Measurements from ENCODE around the gene PLA2G4F.

The PLA2G4F gene

DNA sequence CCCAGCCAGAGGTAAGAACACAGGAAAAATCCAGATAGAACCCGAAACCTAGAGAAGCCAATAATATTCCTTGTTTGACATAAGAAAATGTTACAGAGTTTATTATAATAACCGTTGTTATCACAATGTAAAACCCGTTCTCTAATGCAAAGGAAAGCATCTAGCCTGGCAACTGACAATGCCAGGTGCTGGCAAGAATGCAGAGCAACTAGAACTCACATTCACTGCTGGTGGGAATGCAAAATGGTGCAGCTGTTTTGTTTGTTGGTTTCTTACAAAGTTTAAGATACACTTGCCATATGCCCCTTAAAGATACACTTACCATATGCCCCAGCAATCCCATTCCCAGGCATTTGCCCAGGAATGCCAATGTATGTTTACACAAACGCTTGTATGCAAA is 28.3 kb upstream of the PLA2G4F start:
- Histone ChIP-seq H3K4me1 (ENCODE audit: insufficient read depth, low read length) (no peaks in the 10 kb centered on the region), H3K9ac (ENCODE audit: low read depth, low read length) (no peak overlapping the region), H3K9me3 (ENCODE audit: insufficient read depth, low read depth, low read length) (no peaks in the 10 kb centered on the region), H3K27me3 (ENCODE audit: insufficient read depth, low read length) (no peaks in the 10 kb centered on the region), H3K36me3 (ENCODE audit: insufficient read depth, low read depth, low read length) (peaks cover 82% of the 10 kb centered on the region), H3K27ac (ENCODE audit: low read length) (no peak overlapping the region), H3K4me3 (ENCODE audit: low read length) (no peak overlapping the region)

DNA sequence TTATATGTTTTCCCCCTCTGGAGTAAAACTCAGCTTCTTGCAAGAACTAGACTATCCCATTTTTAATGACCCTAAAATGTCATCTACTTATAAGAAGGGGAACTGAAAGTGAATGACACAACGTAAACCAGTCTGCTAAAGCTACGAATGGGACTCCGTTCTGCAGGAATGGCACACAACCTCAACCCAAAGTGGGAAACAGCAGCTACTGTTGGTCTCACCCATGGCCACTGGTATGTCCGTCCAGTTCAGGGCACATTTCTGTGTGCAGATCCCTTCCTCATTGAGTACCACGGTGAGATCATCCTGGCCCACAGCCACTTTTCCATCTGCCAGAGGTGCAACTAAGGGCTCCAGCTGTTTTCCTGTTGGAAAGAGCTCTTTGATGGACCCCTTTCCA is 27.9 kb upstream of the PLA2G4F start:
- no peaks in the 10 kb centered on the region for H3K9me3 ChIP-seq (ENCODE audit: insufficient read depth, low read depth, low read length)
- no peak overlapping the region for H3K27ac ChIP-seq (ENCODE audit: low read length)
- H3K27me3 ChIP-seq (ENCODE audit: insufficient read depth, low read length) = no peaks in the 10 kb centered on the region
- H3K4me1 ChIP-seq (ENCODE audit: insufficient read depth, low read length) = no peaks in the 10 kb centered on the region
- H3K36me3 ChIP-seq (ENCODE audit: insufficient read depth, low read depth, low read length) = peaks cover 83% of the 10 kb centered on the region
- no peak overlapping the region for H3K4me3 ChIP-seq (ENCODE audit: low read length)
- H3K9ac ChIP-seq (ENCODE audit: low read depth, low read length) = no peak overlapping the region

DNA sequence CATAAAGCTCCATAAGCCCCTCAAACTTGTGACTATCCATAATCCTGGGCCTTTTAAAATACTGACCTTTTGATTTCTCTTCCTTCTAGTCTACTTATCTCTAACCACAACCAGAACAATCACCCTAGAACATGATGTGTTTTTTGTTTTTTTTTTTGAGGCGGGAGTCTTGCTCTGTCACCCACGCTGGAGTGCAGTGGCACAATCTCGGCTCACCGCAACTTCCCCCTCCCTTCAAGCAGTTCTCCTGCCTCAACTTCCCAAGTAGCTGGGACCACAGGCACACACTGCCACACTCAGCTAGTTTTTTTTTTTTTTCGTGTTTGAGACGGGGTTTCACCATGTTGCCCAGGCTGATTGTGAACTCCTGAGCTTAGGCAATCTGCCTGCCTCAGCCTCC is 26.5 kb upstream of the PLA2G4F start:
- no peak overlapping the region for H3K9ac ChIP-seq (ENCODE audit: low read depth, low read length)
- H3K9me3 ChIP-seq (ENCODE audit: insufficient read depth, low read depth, low read length) = no peaks in the 10 kb centered on the region
- H3K4me1 ChIP-seq (ENCODE audit: insufficient read depth, low read length) = no peaks in the 10 kb centered on the region
- H3K36me3 ChIP-seq (ENCODE audit: insufficient read depth, low read depth, low read length) = peaks cover 80% of the 10 kb centered on the region
- H3K27me3 ChIP-seq (ENCODE audit: insufficient read depth, low read length) = no peaks in the 10 kb centered on the region
- no peak overlapping the region for H3K27ac ChIP-seq (ENCODE audit: low read length)
- no peak overlapping the region for H3K4me3 ChIP-seq (ENCODE audit: low read length)

DNA sequence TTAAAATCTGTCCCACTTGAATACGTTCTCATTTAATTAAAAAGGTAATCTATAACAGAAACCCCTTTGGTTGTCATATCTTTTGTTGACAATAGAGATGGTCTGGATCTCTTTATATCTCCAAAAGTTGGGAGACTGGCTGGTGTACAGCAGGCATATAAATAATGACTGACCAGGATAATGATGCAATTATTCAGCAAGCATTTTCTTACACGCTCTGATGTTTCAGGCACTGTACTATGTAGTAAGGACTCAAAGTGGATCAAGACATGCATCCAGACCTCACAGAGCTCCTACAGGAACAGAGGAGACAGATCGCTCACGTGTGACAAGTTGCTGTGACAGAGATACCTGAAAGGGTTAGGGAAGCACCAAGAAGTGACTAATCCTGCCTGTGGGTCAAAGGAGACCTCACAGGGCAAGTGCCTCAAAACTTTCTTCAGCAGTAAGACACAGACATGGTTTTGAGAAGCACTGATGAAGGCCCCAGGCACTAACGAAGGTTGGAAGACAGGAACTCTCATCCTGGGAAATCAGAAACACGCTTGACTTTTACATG is 26.0 kb upstream of the PLA2G4F start:
- H3K4me3 ChIP-seq (ENCODE audit: low read length) = no peak overlapping the region
- no peaks in the 10 kb centered on the region for H3K4me1 ChIP-seq (ENCODE audit: insufficient read depth, low read length)
- H3K27me3 ChIP-seq (ENCODE audit: insufficient read depth, low read length) = no peaks in the 10 kb centered on the region
- peaks cover 77% of the 10 kb centered on the region for H3K36me3 ChIP-seq (ENCODE audit: insufficient read depth, low read depth, low read length)
- no peak overlapping the region for H3K9ac ChIP-seq (ENCODE audit: low read depth, low read length)
- no peak overlapping the region for H3K27ac ChIP-seq (ENCODE audit: low read length)
- no peaks in the 10 kb centered on the region for H3K9me3 ChIP-seq (ENCODE audit: insufficient read depth, low read depth, low read length)

DNA sequence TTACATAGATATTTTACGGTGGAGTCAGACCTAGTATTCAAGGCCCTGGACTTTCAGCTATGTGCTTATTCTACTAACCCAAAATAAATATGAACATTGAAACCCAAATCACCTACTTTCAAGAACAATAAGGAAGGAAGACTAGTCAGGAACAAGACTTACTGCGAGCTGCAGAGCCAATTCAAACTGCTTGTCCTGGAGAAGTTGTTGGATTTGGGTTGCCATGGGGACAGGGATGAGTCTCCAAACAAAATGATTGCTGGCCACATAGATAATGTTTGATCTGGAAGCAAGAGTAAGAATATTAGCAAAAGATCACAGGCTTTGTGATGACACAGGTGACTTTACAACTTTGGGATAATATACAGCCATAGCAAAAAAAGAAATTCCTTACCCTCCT is 21.6 kb upstream of the PLA2G4F start:
- Histone ChIP-seq H3K4me3 (ENCODE audit: low read length) (no peak overlapping the region), H3K9me3 (ENCODE audit: insufficient read depth, low read depth, low read length) (no peaks in the 10 kb centered on the region)

DNA sequence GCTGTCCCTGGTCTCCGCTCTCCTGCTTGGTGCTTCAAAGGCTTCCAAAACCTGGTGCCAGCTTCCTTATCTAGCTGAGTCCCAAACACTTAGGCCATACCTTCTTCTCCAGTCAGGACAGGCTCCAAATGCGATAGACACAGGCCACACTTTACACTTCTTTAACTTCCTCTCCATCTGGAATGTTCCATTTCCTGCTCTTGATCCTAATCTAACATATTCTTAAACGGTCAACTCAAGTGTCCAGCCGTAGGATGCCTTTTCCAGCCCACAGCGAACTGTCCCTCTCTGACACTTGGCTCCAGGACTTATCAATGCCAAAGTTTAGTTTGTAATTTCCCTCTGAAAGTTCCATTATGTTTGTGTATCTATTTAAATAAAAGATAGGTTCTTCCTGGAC is 19.2 kb upstream of the PLA2G4F start:
- Histone ChIP-seq H3K27ac (ENCODE audit: low read length) (no peak overlapping the region), H3K4me3 (ENCODE audit: low read length) (no peak overlapping the region), H3K9me3 (ENCODE audit: insufficient read depth, low read depth, low read length) (no peaks in the 10 kb centered on the region), H3K27me3 (ENCODE audit: insufficient read depth, low read length) (no peaks in the 10 kb centered on the region), H3K9ac (ENCODE audit: low read depth, low read length) (no peak overlapping the region), H3K36me3 (ENCODE audit: insufficient read depth, low read depth, low read length) (peaks cover 71% of the 10 kb centered on the region), H3K4me1 (ENCODE audit: insufficient read depth, low read length) (no peaks in the 10 kb centered on the region)

More for the DNA sequence above, 21.6 kb upstream of the PLA2G4F start:
- H3K4me1 ChIP-seq (ENCODE audit: insufficient read depth, low read length) = no peaks in the 10 kb centered on the region
- H3K27me3 ChIP-seq (ENCODE audit: insufficient read depth, low read length) = no peaks in the 10 kb centered on the region
- H3K27ac ChIP-seq (ENCODE audit: low read length) = no peak overlapping the region
- no peak overlapping the region for H3K9ac ChIP-seq (ENCODE audit: low read depth, low read length)
- H3K36me3 ChIP-seq (ENCODE audit: insufficient read depth, low read depth, low read length) = peaks cover 64% of the 10 kb centered on the region

DNA sequence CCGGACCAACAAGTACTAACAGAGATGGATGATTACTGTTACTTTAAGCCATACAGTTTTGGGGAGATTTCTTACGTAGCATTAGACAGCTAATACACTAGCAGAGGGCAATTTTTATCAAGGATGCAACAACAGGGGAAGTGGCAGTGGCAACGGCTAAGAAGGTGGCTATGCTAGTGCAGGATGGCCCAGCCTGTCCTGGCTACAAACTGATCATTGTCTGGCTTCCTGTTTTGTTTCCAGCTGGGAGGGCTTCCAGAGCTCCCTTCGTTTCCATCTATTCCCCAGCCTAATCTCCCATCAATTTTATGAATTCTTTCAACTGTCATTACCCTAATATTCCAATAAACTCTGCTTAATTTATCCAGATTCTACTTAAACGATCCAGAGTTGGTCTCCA is 16.0 kb upstream of the PLA2G4F start:
- H3K4me3 ChIP-seq (ENCODE audit: low read length) = no peak overlapping the region
- H3K27ac ChIP-seq (ENCODE audit: low read length) = no peak overlapping the region
- H3K4me1 ChIP-seq (ENCODE audit: insufficient read depth, low read length) = no peaks in the 10 kb centered on the region
- no peaks in the 10 kb centered on the region for H3K27me3 ChIP-seq (ENCODE audit: insufficient read depth, low read length)
- no peaks in the 10 kb centered on the region for H3K9me3 ChIP-seq (ENCODE audit: insufficient read depth, low read depth, low read length)
- H3K9ac ChIP-seq (ENCODE audit: low read depth, low read length) = no peak overlapping the region
- H3K36me3 ChIP-seq (ENCODE audit: insufficient read depth, low read depth, low read length) = peaks cover 78% of the 10 kb centered on the region

DNA sequence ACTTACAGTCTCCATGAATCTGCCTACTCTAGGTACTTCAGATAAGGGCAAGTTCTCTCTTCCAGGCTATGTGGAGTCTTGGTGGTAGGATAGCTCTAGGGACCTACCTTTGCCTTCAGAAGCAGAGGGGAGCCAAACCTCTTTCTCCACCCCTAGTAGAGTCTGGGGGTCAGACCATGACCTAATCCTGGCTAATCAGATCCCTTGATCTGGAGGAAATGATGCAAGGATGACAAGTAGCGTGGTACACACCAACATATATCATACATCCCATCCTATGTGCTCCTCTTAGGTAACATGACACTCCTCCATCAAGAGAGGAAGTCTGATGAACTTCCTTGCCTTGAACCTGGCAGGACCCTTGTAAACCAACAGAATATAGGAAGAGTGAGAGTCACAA is 15.4 kb upstream of the PLA2G4F start:
- Histone ChIP-seq H3K27me3 (ENCODE audit: insufficient read depth, low read length) (no peaks in the 10 kb centered on the region), H3K4me1 (ENCODE audit: insufficient read depth, low read length) (no peaks in the 10 kb centered on the region), H3K4me3 (ENCODE audit: low read length) (no peak overlapping the region), H3K36me3 (ENCODE audit: insufficient read depth, low read depth, low read length) (peaks cover 80% of the 10 kb centered on the region), H3K27ac (ENCODE audit: low read length) (no peak overlapping the region), H3K9ac (ENCODE audit: low read depth, low read length) (no peak overlapping the region), H3K9me3 (ENCODE audit: insufficient read depth, low read depth, low read length) (no peaks in the 10 kb centered on the region)

DNA sequence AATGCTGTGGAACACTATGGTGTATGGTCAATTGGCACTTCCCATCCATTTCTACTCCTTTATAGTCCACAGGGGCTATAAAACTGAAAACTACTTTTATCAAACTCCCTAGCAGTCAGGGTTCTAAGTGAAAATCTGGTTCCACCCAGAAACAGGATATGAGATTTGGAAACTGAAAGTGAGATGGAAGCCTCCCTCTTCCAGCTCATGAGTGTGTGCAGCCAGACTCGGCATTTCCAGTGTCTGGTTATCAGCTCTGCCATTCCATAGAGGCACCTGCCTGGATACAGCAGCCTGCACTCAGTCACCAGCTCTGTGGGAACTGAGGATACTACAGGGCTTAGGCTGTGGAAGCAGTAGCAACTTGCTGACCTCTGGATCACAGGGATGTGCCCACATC is 14.7 kb upstream of the PLA2G4F start:
- no peaks in the 10 kb centered on the region for H3K4me1 ChIP-seq (ENCODE audit: insufficient read depth, low read length)
- H3K9me3 ChIP-seq (ENCODE audit: insufficient read depth, low read depth, low read length) = no peaks in the 10 kb centered on the region
- H3K36me3 ChIP-seq (ENCODE audit: insufficient read depth, low read depth, low read length) = peaks cover 83% of the 10 kb centered on the region
- no peaks in the 10 kb centered on the region for H3K27me3 ChIP-seq (ENCODE audit: insufficient read depth, low read length)
- no peak overlapping the region for H3K4me3 ChIP-seq (ENCODE audit: low read length)
- H3K27ac ChIP-seq (ENCODE audit: low read length) = no peak overlapping the region
- no peak overlapping the region for H3K9ac ChIP-seq (ENCODE audit: low read depth, low read length)

DNA sequence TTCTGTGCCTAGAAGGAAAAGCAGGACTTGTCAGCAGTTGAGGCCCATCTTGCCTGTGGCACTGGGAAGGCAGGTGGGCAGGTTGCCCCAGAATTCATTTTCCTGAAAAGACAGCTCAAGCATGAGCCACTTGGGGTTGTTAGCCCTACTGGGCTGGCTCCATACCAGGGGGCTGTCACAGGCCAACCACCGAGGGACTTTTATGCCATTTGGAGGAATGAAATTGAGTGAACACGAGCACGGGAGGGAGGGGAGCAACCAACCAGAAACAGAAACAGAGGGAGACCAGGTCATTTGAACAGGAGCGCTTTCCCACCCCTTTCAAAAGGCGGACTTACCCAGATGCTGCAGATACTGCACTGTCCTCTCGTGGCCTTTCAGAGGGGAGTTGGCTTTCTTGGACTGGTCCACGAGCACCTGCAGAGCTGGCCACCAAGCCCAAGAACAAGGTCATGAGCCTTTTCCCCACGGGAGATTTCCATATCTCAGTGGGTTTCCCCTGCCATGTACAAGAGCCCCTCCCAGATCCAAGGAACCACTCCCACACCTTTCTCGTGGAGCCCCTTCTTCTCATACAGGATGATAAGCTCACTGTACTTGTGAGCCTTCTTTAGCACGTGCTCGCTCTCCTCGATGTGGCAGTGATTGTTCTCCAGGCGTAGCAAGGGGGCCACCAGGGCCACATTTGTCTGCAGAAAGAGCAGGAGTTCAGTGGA is 9.9 kb upstream of the PLA2G4F start:
- H3K4me1 ChIP-seq (ENCODE audit: insufficient read depth, low read length) = no peaks in the 10 kb centered on the region
- peaks cover 95% of the 10 kb centered on the region for H3K36me3 ChIP-seq (ENCODE audit: insufficient read depth, low read depth, low read length)
- no peak overlapping the region for H3K27ac ChIP-seq (ENCODE audit: low read length)
- H3K27me3 ChIP-seq (ENCODE audit: insufficient read depth, low read length) = no peaks in the 10 kb centered on the region
- H3K9ac ChIP-seq (ENCODE audit: low read depth, low read length) = no peak overlapping the region
- no peaks in the 10 kb centered on the region for H3K9me3 ChIP-seq (ENCODE audit: insufficient read depth, low read depth, low read length)
- no peak overlapping the region for H3K4me3 ChIP-seq (ENCODE audit: low read length)

DNA sequence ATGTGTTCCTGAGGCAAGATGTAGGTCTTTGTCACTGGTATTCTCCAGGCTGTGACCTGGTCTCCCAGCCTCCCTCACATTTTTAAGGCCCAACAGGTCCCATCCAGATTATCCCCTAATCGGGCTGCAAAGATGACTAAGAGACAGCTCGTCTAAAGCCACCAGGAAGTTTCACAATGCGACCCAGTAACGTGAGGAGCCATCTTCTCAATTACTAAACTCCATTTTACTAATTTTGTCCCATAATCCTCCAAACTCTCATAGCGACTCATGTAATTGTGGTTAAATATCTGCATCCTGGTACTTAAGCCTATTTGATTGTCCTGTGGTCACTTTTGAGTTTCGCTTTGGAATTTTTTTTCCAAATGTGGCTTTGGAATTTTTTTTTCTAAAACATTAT is 8.7 kb upstream of the PLA2G4F start:
- no peaks in the 10 kb centered on the region for H3K4me1 ChIP-seq (ENCODE audit: insufficient read depth, low read length)
- H3K36me3 ChIP-seq (ENCODE audit: insufficient read depth, low read depth, low read length) = peaks cover 96% of the 10 kb centered on the region
- no peak overlapping the region for H3K4me3 ChIP-seq (ENCODE audit: low read length)
- H3K9ac ChIP-seq (ENCODE audit: low read depth, low read length) = no peak overlapping the region
- H3K27ac ChIP-seq (ENCODE audit: low read length) = no peak overlapping the region
- no peaks in the 10 kb centered on the region for H3K9me3 ChIP-seq (ENCODE audit: insufficient read depth, low read depth, low read length)
- H3K27me3 ChIP-seq (ENCODE audit: insufficient read depth, low read length) = no peaks in the 10 kb centered on the region

DNA sequence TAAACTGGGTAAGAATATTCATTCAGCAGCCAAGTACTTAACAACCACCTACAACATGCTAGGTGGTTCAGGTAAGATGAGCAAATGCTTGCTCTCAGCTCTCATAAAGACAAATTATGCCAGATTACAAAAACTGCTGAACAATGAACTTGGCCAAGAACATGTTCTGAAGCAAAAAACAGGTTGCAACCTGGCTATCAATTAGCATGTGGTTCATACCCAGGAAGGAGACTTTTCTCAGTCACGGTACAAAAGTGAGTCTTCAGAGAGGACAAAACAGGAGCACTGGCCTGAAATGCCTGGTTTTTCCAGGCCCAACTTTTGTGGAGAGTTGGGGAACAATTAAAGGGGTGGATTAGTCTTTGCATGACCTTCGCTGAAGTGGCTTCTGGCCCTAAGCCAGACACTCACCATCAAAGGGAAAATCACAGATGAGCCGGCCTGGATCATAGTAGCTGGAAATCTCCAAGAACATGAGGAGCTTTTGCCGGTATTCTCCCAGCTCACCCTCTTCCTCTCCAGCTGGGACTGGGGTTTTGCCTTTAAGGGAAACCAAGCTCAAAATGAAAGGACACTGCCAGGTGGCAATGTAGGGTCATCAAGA is 7.6 kb upstream of the PLA2G4F start:
- no peaks in the 10 kb centered on the region for H3K9me3 ChIP-seq (ENCODE audit: insufficient read depth, low read depth, low read length)
- peaks cover 99% of the 10 kb centered on the region for H3K36me3 ChIP-seq (ENCODE audit: insufficient read depth, low read depth, low read length)
- no peaks in the 10 kb centered on the region for H3K27me3 ChIP-seq (ENCODE audit: insufficient read depth, low read length)
- H3K4me1 ChIP-seq (ENCODE audit: insufficient read depth, low read length) = no peaks in the 10 kb centered on the region
- H3K9ac ChIP-seq (ENCODE audit: low read depth, low read length) = no peak overlapping the region
- H3K4me3 ChIP-seq (ENCODE audit: low read length) = no peak overlapping the region
- H3K27ac ChIP-seq (ENCODE audit: low read length) = no peak overlapping the region

All from iPS-20b (cell line).